ENCODE data around the gene ELMO1. TPM values are rescaled to one million over a fixed set of nuclear protein-coding genes. Genes with fewer than 3 reads are reported as not detected.

The ELMO1 gene
- polyA plus RNA-seq, 1 donor (not counting 4 experiments of a cell fraction or from before 2014, with no cell fraction given), result not detected

GRCh38 chr7:37065779-37066271 is 382.8 kb downstream of the ELMO1 start:
- Histone ChIP-seq H3K9ac (ENCODE audit: control insufficient read depth, extremely low read depth, insufficient read depth, low read length) (no peak overlapping the region), H3K9me3 (ENCODE audit: control insufficient read depth, low read depth, low read length) (no peaks in the 10 kb centered on the region), H3K27ac (ENCODE audit: control insufficient read depth, insufficient read depth, low read length) (no peak overlapping the region), H4K20me1 (ENCODE audit: control insufficient read depth, extremely low read depth, insufficient read depth, low read length) (no peaks in the 10 kb centered on the region), H3K27me3 (ENCODE audit: control insufficient read depth, extremely low read depth, insufficient read depth, low read length) (no peaks in the 10 kb centered on the region), H3K4me1 (ENCODE audit: control insufficient read depth, extremely low read depth, insufficient read depth, low read length) (no peaks in the 10 kb centered on the region), H3K4me3 (ENCODE audit: control insufficient read depth in 2 of 3, extremely low read depth in 1 of 3, insufficient read depth in 2 of 3, low read depth in 1 of 3, low read length in 3 of 3) (no peak overlapping the region), H2AFZ (ENCODE audit: control insufficient read depth, low read length) (no peak overlapping the region), H3K79me2 (ENCODE audit: control insufficient read depth, insufficient read depth, low read length) (no peaks in the 10 kb centered on the region), H3K9me1 (ENCODE audit: control insufficient read depth, extremely low read depth, insufficient read depth, low read length) (no peaks in the 10 kb centered on the region), H3K4me2 (ENCODE audit: control insufficient read depth, extremely low read depth, insufficient read depth, low read depth, low read length) (no peak overlapping the region), H3K36me3 (ENCODE audit: control insufficient read depth in 2 of 2, extremely low read depth in 1 of 2, insufficient read depth in 2 of 2, low read length in 2 of 2) (no peaks in the 10 kb centered on the region)
- TF ChIP-seq, protein P1, sequence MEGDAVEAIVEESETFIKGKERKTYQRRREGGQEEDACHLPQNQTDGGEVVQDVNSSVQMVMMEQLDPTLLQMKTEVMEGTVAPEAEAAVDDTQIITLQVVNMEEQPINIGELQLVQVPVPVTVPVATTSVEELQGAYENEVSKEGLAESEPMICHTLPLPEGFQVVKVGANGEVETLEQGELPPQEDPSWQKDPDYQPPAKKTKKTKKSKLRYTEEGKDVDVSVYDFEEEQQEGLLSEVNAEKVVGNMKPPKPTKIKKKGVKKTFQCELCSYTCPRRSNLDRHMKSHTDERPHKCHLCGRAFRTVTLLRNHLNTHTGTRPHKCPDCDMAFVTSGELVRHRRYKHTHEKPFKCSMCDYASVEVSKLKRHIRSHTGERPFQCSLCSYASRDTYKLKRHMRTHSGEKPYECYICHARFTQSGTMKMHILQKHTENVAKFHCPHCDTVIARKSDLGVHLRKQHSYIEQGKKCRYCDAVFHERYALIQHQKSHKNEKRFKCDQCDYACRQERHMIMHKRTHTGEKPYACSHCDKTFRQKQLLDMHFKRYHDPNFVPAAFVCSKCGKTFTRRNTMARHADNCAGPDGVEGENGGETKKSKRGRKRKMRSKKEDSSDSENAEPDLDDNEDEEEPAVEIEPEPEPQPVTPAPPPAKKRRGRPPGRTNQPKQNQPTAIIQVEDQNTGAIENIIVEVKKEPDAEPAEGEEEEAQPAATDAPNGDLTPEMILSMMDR (optimal IDR thresholded peaks at IDR 0.05 in 1 of 3, IDR thresholded peaks at IDR 0.05 in 1 of 3, conservative IDR thresholded peaks at IDR 0.05 in 1 of 3; ENCODE audit: extremely low read depth in 1 of 3, insufficient read depth in 2 of 3, low read length in 3 of 3), result no peak
- no peak for TF ChIP-seq EZH2 (IDR thresholded peaks at IDR 0.05; ENCODE audit: low read length)
- no peak for FAIRE-seq
- dilution Hi-C loops (cut with MboI; ENCODE audit: extremely low pct_ligation_motif_present, low sequenced_read_pairs), result no loop called here
- DNase-seq (ENCODE audit: low read depth, low spot score), result peak; percentile 23

DNA sequence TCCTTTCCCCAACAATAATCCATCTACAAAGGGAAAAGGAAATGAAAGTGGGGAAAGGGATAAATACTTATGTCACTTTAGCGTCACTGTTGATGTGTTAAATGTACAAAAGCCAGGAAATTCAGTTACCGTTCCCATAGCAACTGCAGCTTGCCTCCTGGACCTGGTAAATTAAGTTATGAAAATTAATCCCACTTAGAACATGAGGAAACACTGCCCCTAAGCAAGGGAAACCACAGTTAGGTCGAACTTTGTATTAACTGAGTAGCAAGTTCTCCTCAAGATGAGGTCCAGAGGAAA is 386.2 kb downstream of the ELMO1 start:
- Histone ChIP-seq H3K9ac (ENCODE audit: control insufficient read depth, extremely low read depth, insufficient read depth, low read length) (no peak overlapping the region), H3K4me2 (ENCODE audit: control insufficient read depth, extremely low read depth, insufficient read depth, low read depth, low read length) (no peak overlapping the region), H3K27ac (ENCODE audit: control insufficient read depth, insufficient read depth, low read length) (no peak overlapping the region), H3K4me3 (ENCODE audit: control insufficient read depth in 2 of 3, extremely low read depth in 1 of 3, insufficient read depth in 2 of 3, low read depth in 1 of 3, low read length in 3 of 3) (no peak overlapping the region), H4K20me1 (ENCODE audit: control insufficient read depth, extremely low read depth, insufficient read depth, low read length) (no peaks in the 10 kb centered on the region), H3K9me1 (ENCODE audit: control insufficient read depth, extremely low read depth, insufficient read depth, low read length) (no peaks in the 10 kb centered on the region), H3K27me3 (ENCODE audit: control insufficient read depth, extremely low read depth, insufficient read depth, low read length) (no peaks in the 10 kb centered on the region), H3K79me2 (ENCODE audit: control insufficient read depth, insufficient read depth, low read length) (no peaks in the 10 kb centered on the region), H2AFZ (ENCODE audit: control insufficient read depth, low read length) (no peak overlapping the region), H3K4me1 (ENCODE audit: control insufficient read depth, extremely low read depth, insufficient read depth, low read length) (no peaks in the 10 kb centered on the region), H3K9me3 (ENCODE audit: control insufficient read depth, low read depth, low read length) (no peaks in the 10 kb centered on the region), H3K36me3 (ENCODE audit: control insufficient read depth in 2 of 2, extremely low read depth in 1 of 2, insufficient read depth in 2 of 2, low read length in 2 of 2) (no peaks in the 10 kb centered on the region)
- DNase-seq (ENCODE audit: low read depth, low spot score) (no peak), FAIRE-seq (no peak)
- dilution Hi-C loops (cut with MboI; ENCODE audit: extremely low pct_ligation_motif_present, low sequenced_read_pairs), result no loop called here
- TF ChIP-seq EZH2 (IDR thresholded peaks at IDR 0.05; ENCODE audit: low read length), result no peak
- TF ChIP-seq, protein P1 (optimal IDR thresholded peaks at IDR 0.05 in 1 of 3, IDR thresholded peaks at IDR 0.05 in 1 of 3, conservative IDR thresholded peaks at IDR 0.05 in 1 of 3; ENCODE audit: extremely low read depth in 1 of 3, insufficient read depth in 2 of 3, low read length in 3 of 3), result no peak

Measured in keratinocyte (primary cell).